Fibroblast of lung (primary cell): ENCODE data around the gene S100Z. TPM values are rescaled to one million over a fixed set of nuclear protein-coding genes. Genes with fewer than 3 reads are reported as not detected.

Experiments
- polyA plus RNA-seq, 2 donors: library from polyadenylated mRNA; depleted of rRNA in 1 of 2; stranded (reverse) in 1 of 2; unstranded in 1 of 2; fragments of >200 nt; gene quantifications; 2 replicates each; pipeline ENCODE4 v1.2.1, GENCODE V29; 2011 to 2012; ENCODE audit warnings: missing spikeins in 1 of 2
- total RNA-seq: library from RNA; depleted of rRNA; stranded (reverse); fragments of >200 nt; gene quantifications from 2 replicates; pipeline ENCODE4 v1.2.1, GENCODE V29; 2014

Gene S100Z
- total and polyA plus RNA-seq, 2 donors (not counting 1 experiment from before 2014, with no cell fraction given): not detected

Other genes with a start within 250 kb of the S100Z start
- gene F2RL2, start 226.6 kb upstream of the S100Z start, total RNA-seq: 13.1 and 82.6 TPM in 2 replicates
- gene F2RL2, start 226.6 kb upstream of the S100Z start, polyA plus RNA-seq: 88.1 and 91.6 TPM in 2 replicates
- gene F2R, start 133.9 kb upstream of the S100Z start, total RNA-seq: 164 and 265 TPM in 2 replicates
- gene F2R, start 133.9 kb upstream of the S100Z start, polyA plus RNA-seq: 700 and 797 TPM in 2 replicates
- gene F2RL1, start 31.0 kb upstream of the S100Z start, total RNA-seq: 20.8 and 25.1 TPM in 2 replicates
- gene F2RL1, start 31.0 kb upstream of the S100Z start, polyA plus RNA-seq: 12.4 and 24.9 TPM in 2 replicates
- under 0.01 and 0.17 TPM in 2 replicates for gene CRHBP, start 103.0 kb downstream of the S100Z start, total RNA-seq
- gene CRHBP, start 103.0 kb downstream of the S100Z start, polyA plus RNA-seq: 0.17 and 0.18 TPM in 2 replicates
- 25.1 and 25.2 TPM in 2 replicates for gene AGGF1, start 180.4 kb downstream of the S100Z start, total RNA-seq
- 14.1 and 15.5 TPM in 2 replicates for gene AGGF1, start 180.4 kb downstream of the S100Z start, polyA plus RNA-seq
- 1.0 and 1.7 TPM in 2 replicates for gene ZBED3, start 237.3 kb downstream of the S100Z start, total RNA-seq
- gene ZBED3, start 237.3 kb downstream of the S100Z start, polyA plus RNA-seq: 3.0 and 4.6 TPM in 2 replicates